HG02588 (cell line): ENCODE data around the gene HEATR9.
"Not testable (repeated sequence)": the region's sequence is repeated elsewhere in the genome, so short reads cannot be mapped to it uniquely, and the experiment has no call there.

ENCODE experiments used
- ATAC-seq: cut with Tn5 transposase; IDR thresholded peaks from one replicate; pipeline ENCODE4 v1.9.1; 2021; ENCODE audit warnings: mild to moderate bottlenecking, moderate library complexity; ENCODE audit not compliant: unreplicated experiment

HEATR9 gene

DNA sequence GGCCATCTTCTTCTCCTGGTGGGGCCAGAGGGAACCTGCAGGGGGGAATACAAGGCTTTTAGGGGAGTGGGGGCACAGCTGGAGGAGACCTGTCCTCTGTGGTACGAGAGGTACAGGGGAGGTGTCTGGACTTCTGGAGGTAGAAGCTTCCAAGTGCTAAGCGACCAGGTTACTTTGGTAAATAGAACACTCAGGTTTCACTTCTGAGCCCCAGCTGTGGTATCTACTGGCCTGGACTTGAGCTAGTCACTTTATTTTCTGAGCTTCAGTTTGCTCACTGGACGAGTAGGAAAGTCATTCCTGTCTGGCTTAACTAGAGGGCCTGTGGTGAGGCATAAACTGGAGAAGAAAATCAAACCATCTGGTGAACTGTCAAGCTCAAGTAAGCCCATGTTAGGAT lies at the start of gene HEATR9:
Gene HEATR9 (minus strand): TSS at position 155 of the 400 bp plus-strand sequence. CDS start 149 bp downstream, at position 6.
- ATAC-seq: no peak

GRCh38 chr17:35917519-35918213 lies 49.0 kb upstream of the HEATR9 start:
- no peak for ATAC-seq

DNA sequence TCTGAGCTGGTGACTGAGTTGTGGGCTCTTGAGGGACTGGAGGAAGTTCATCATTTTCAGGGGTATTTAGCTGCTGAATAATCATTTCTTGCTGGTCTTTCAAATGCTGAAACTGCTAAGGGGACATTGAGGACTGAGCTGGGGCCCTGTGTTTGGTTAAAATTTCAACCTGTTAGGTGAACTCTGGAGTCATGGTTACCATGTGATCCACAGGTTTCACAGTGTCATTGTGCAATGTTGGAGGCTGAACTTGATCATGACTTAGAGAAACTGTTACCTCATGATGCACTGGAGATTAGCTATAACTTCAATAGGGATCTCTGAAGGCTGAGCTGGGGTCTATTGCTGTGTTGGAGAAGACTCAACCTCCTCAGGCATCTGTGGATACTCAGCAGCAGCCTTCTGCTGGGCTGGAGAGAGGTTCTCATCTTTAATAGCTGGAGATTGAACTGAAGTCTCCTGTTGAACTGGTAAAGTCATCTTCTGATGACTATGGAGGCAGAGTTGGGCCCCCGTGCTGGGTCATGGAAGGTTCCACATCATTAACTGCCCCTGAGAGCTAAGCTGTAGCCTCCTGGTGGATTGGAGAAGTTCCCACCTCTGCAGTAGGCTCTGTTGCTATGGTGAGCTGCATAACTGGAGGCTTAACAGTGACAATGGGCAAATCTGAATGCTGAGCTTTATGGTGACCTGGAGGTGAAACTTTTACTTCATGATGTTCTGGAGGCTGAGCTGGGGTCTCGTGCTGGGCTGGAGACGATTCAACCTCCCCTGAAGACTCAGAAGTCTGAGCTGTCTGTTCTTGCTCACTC lies 46.7 kb upstream of the HEATR9 start:
- ATAC-seq: no peak

DNA sequence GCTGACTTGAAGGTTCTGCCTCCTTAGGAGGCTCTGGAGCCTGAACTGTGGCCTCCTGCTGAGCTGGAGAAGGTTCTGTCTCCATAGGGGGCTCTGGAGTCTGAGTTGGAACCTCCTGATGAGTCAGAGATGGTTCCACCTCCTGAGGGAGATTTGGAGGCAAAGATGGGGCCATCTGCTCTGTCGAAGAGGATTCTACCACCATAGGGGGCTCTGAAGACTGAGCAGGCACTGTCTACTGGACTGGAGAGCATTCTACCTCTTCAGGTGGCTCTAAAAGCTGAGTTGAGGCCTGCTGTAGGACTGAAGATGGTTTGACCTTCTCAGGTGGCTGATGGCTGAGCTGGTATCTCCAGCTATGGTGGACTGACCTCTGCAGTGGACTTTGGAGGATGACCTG lies 45.7 kb upstream of the HEATR9 start:
- ATAC-seq: no peak

GRCh38 chr17:35913609-35914008 lies 44.9 kb upstream of the HEATR9 start:
- no peak for ATAC-seq

DNA sequence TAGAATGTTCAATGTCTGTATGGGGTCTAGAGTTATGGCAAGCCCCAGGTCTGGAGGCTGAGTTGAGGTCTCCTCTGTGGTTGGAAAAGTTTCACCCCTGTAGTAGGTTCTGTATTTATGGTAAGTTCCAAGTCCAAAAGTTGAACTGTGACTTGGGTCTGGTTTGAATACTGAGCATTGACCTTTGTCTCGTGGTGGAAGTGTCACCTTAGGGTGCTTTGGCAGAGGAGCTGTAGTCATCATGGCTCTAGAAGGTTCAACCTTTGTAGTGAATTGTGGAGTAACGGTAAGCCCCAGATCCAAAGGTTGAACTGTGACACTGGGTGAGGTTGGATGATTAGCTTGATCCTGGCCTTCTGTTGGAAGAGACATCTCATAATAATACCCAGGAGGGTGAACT lies 44.3 kb upstream of the HEATR9 start:
- no peak for ATAC-seq

DNA sequence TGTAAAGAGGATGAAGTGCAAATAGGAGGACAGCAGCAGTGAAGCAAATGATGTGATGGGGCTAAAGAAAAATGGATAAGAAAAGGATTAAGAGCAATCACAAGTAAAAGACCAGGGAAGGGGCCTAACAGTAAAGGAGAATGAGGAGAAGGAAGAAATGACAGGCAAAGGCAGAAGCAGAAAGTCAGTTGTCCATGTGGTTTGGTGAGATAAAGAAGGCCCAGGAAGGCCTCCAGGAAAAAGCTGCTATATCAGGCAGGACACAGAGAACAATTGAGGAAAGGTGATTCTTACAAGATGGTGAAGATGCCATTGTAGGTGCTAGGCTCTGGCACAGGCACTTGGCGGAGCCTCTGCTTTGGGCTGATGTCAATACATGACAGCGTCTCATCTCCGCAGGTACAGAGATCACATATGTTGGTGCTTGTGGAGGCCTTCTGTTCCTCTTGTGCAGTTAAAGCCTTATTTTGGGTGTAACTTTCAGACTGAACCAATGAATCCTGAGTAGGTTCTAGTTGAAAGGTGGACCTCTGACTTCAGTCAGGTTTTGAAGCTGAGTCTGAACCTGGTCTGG lies 43.7 kb upstream of the HEATR9 start:
- ATAC-seq: no peak

DNA sequence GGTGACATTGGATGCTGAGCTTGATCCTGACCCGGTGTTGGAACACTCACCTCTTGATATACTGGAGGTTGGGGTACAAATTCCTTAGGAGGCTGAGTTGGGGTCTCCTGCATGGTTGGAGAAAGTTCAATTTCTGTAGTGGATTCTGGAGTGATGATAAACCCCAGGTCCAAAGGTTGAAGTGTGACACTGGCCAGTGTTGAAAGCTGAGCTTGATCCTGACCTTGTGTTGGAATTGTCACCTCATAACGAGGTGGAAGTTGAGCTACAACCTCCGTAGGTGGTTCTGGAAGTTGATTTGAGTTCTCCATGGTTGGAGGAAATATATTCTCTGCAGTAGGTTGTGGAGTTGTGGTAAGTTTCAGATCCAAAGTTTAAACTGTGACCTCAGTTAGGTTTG lies 40.7 kb upstream of the HEATR9 start:
- no peak for ATAC-seq

- no peak for ATAC-seq
Observed at GRCh38 chr17:35907691-35908090, 39.0 kb upstream of the HEATR9 start.

- ATAC-seq: no peak
Observed at GRCh38 chr17:35906926-35907637, 38.4 kb upstream of the HEATR9 start.

- no peak for ATAC-seq
Observed at GRCh38 chr17:35906191-35906925, 37.7 kb upstream of the HEATR9 start.

GRCh38 chr17:35903451-35903850 lies 34.8 kb upstream of the HEATR9 start:
- no peak for ATAC-seq

DNA sequence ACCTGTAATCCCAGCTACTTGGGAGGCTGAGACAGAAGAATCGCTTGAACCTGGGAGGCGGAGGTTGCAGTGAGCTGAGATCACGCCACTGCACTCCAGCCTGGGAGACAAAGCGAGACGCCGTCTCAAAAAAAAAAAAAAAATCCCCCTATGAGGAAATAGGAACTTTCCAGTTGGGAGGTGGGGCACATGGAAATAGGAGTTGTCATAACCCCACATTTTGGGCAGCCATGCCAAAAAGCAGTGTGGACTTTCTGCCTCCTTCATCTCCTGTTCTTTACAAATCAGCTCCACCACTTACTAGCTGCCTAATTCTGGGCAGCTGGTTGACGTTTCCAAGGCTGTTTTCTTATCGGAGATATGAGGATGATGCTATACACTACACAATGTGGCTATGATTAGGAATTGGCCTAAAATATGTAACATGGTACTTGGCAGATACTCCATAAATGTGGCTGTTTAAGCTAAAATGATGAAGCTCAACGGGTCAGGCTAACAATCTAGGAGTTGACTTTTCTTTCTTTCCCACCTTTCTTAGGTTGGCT lies 33.0 kb upstream of the HEATR9 start:
- no peak for ATAC-seq

- no peak for ATAC-seq
Observed at GRCh38 chr17:35900708-35901480, 32.2 kb upstream of the HEATR9 start.

- no peak for ATAC-seq
Observed at GRCh38 chr17:35900280-35900679, 31.6 kb upstream of the HEATR9 start.

- ATAC-seq: no peak
Observed at GRCh38 chr17:35898283-35899070, 29.8 kb upstream of the HEATR9 start.

GRCh38 chr17:35897772-35898171 lies 29.1 kb upstream of the HEATR9 start:
- not testable (repeated sequence) for ATAC-seq

GRCh38 chr17:35895636-35896587 lies 27.2 kb upstream of the HEATR9 start:
- ATAC-seq: no peak
